ENCODE results near the gene PIP4K2B.

DNA sequence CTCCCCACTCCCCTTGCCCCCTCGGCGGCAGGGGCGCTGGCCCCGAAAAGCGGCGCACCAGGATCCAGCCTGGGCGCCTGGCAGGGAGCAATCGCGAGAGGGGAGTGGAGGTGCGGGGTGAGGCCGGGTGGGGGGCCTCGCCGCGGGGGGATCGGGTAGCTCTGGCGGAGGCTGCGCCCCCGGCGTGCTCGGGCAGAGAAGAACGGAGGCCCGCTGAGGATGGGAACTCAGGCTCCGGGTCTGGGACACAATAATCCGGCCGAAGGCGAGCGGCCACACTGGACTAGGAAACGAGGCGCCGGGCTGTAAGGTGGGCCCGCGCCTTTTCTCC lies 50.5 kb downstream of the PIP4K2B start:
- TF ChIP-seq, protein P1, sequence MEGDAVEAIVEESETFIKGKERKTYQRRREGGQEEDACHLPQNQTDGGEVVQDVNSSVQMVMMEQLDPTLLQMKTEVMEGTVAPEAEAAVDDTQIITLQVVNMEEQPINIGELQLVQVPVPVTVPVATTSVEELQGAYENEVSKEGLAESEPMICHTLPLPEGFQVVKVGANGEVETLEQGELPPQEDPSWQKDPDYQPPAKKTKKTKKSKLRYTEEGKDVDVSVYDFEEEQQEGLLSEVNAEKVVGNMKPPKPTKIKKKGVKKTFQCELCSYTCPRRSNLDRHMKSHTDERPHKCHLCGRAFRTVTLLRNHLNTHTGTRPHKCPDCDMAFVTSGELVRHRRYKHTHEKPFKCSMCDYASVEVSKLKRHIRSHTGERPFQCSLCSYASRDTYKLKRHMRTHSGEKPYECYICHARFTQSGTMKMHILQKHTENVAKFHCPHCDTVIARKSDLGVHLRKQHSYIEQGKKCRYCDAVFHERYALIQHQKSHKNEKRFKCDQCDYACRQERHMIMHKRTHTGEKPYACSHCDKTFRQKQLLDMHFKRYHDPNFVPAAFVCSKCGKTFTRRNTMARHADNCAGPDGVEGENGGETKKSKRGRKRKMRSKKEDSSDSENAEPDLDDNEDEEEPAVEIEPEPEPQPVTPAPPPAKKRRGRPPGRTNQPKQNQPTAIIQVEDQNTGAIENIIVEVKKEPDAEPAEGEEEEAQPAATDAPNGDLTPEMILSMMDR (conservative IDR thresholded peaks at IDR 0.05 in 1 of 2, IDR thresholded peaks at IDR 0.05 in 1 of 2; ENCODE audit: extremely low read depth in 1 of 2, insufficient read depth in 1 of 2, low read depth in 1 of 2, low read length in 2 of 2): no peak
- TF ChIP-seq EZH2 (IDR thresholded peaks at IDR 0.05; ENCODE audit: borderline replicate concordance, low read length): no peak

Data from mammary epithelial cell (primary cell).